K562 (cell line): ENCODE measurements around the gene PITHD1. TPM values are rescaled to one million over a fixed set of nuclear protein-coding genes. Genes with fewer than 3 reads are reported as not detected.

Source experiments
- C11orf30 ChIP-seq: fragments of 450-650 bp; IDR thresholded peaks from 2 replicates; pipeline ENCODE4 v1.6.1; 2016; ENCODE audit warnings: low read depth, mild to moderate bottlenecking
- GATA2 ChIP-seq: sonication (generic); formaldehyde crosslinking; IDR thresholded peaks from 2 replicates; pipeline ENCODE4 v1.4.0; 2020; ENCODE audit warnings: mild to moderate bottlenecking, missing genetic modification reagents
- MGA ChIP-seq: fragments of 450-650 bp; IDR thresholded peaks from 2 replicates; pipeline ENCODE4 v1.6.1; 2016; ENCODE audit warnings: mild to moderate bottlenecking, moderate library complexity
- MTA3 ChIP-seq: fragments of 450-650 bp; formaldehyde crosslinking; IDR thresholded peaks from 2 replicates; pipeline ENCODE4 v1.6.1; 2017; ENCODE audit warnings: mild to moderate bottlenecking, borderline replicate concordance
- PKNOX1 ChIP-seq: fragments of 450-650 bp; IDR thresholded peaks from 2 replicates; pipeline ENCODE4 v1.6.1; 2016
- RBM39 ChIP-seq: fragments of 200-400 bp; formaldehyde crosslinking; optimal IDR thresholded peaks from 2 replicates; pipeline ENCODE3; 2018; ENCODE audit warnings: low read depth, low read length
- SETDB1 ChIP-seq: IDR thresholded peaks from one replicate; pipeline ENCODE4 v1.6.1; 2012; ENCODE audit warnings: low read length, control low read depth, inconsistent platforms
- SP2 ChIP-seq: IDR thresholded peaks from 2 replicates; pipeline ENCODE4 v1.6.1; 2011; ENCODE audit warnings: mild to moderate bottlenecking, low read depth, low read length, moderate library complexity; ENCODE audit not compliant: poor library complexity, severe bottlenecking; ENCODE audit errors: extremely low read depth
- TAF9B ChIP-seq: fragments of 450-650 bp; IDR thresholded peaks from 2 replicates; pipeline ENCODE4 v1.6.1; 2018; ENCODE audit warnings: mild to moderate bottlenecking; ENCODE audit not compliant: partially characterized antibody
- ZBTB33 ChIP-seq: sonication (generic); formaldehyde crosslinking; IDR thresholded peaks from 2 replicates; pipeline ENCODE4 v1.8.1; 2023; ENCODE audit warnings: mild to moderate bottlenecking, missing genetic modification reagents
- ZNF316 ChIP-seq: fragments of 450-650 bp; IDR thresholded peaks from 2 replicates; pipeline ENCODE4 v1.6.1; 2016
- polyA plus RNA-seq, 8 experiments: library from polyadenylated mRNA; depleted of rRNA in 4 of 8; stranded (reverse) in 5 of 8; unstranded in 3 of 8; fragments of >200 nt; fragmentation: Nextera tagmentation in 2 of 8; fragmentation: Illumina TruSeq in 1 of 8; extraction: Ambion mirVana in 2 of 8; extraction: Trizol in 1 of 8; gene quantifications; 2 replicates each; pipeline versions ENCODE4 v1.2.1 to v1.2.3, GENCODE V29; 2011 to 2014; ENCODE audit warnings: inconsistent platforms in 1 of 8, missing spikeins in 1 of 8
- total RNA-seq, 7 experiments: library from RNA; depleted of rRNA in 6 of 7; stranded (reverse); fragments of >200 nt in 6 of 7; fragmentation: Illumina TruSeq in 2 of 7; extraction: Trizol in 2 of 7; gene quantifications; 2 replicates each; pipeline versions ENCODE4 v1.2.1 to v1.2.3, GENCODE V29; 2011 to 2021; ENCODE audit warnings: low replicate concordance in 1 of 7

The PITHD1 gene
- total and polyA plus RNA-seq, 9 of the 15 experiments (the other 6 are each of a cell fraction or from before 2014, with no cell fraction given), result 46.5 to 175 (median 149) TPM

GRCh38 chr1:23777979-23778814, at the start of gene PITHD1 (continued):
- TF ChIP-seq MTA3 (no peak; the same call in none of the 2 replicates), GATA2 (CRISPR knock-in tag) (peak; percentile 94), PKNOX1 (peak; percentile 65; the same call in 1 of the 2 replicates), MGA (peak; percentile 94), ZNF316 (0 out of 2 replicates have a peak, but pooled peaks have one; percentile 2), TAF9B (peak; percentile 90), SP2 (no peak), C11orf30 (peak; percentile 93), ZBTB33 (CRISPR knock-in tag) (no peak), RBM39 (no peak), SETDB1 (no peak)
